ENCODE results near the gene DQX1. TPM values are rescaled to one million over a fixed set of nuclear protein-coding genes. Genes with fewer than 3 reads are reported as not detected.
A peak's percentile ranks its signal among the peaks of the same experiment; 100 is the strongest.

The DQX1 gene
- total and polyA plus RNA-seq, 9 of the 15 experiments (the other 6 are each of a cell fraction or from before 2014, with no cell fraction given) = 0.04 to 0.38 (median 0.18) TPM; not detected in 1

DNA sequence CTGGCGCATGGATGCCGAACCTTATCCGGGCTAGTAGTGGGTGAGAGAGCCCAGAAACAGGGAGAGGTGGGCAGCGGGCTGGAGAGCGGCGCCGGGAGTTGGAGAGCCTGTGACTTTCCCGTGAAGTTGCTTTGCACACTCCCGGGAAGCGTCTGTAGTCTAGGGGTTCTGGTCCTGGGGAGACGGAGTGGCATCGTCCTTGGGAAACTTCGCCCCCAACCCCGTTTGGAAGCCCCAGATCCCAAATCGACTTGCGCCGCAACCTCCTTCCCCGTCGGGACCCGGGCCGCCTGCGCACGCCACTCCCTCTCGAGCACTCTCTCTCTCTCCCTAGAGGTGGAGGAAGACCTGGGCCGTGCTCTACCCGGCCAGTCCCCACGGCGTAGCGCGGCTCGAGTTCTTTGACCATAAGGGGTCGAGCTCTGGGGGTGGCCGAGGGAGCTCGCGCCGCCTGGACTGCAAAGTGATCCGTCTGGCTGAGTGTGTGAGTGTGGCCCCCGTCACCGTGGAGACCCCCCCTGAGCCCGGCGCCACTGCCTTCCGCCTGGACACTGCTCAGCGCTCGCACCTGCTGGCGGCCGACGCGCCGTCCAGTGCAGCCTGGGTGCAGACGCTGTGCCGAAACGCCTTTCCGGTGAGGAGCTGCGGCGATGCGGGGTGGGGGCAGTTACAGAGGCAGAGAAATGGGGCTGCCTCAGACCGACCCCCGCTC is 28.9 kb upstream of the DQX1 start (continued):
- TF ChIP-seq, protein P1, sequence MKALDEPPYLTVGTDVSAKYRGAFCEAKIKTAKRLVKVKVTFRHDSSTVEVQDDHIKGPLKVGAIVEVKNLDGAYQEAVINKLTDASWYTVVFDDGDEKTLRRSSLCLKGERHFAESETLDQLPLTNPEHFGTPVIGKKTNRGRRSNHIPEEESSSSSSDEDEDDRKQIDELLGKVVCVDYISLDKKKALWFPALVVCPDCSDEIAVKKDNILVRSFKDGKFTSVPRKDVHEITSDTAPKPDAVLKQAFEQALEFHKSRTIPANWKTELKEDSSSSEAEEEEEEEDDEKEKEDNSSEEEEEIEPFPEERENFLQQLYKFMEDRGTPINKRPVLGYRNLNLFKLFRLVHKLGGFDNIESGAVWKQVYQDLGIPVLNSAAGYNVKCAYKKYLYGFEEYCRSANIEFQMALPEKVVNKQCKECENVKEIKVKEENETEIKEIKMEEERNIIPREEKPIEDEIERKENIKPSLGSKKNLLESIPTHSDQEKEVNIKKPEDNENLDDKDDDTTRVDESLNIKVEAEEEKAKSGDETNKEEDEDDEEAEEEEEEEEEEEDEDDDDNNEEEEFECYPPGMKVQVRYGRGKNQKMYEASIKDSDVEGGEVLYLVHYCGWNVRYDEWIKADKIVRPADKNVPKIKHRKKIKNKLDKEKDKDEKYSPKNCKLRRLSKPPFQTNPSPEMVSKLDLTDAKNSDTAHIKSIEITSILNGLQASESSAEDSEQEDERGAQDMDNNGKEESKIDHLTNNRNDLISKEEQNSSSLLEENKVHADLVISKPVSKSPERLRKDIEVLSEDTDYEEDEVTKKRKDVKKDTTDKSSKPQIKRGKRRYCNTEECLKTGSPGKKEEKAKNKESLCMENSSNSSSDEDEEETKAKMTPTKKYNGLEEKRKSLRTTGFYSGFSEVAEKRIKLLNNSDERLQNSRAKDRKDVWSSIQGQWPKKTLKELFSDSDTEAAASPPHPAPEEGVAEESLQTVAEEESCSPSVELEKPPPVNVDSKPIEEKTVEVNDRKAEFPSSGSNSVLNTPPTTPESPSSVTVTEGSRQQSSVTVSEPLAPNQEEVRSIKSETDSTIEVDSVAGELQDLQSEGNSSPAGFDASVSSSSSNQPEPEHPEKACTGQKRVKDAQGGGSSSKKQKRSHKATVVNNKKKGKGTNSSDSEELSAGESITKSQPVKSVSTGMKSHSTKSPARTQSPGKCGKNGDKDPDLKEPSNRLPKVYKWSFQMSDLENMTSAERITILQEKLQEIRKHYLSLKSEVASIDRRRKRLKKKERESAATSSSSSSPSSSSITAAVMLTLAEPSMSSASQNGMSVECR (CRISPR knock-in tag; IDR thresholded peaks at IDR 0.05) = peak; percentile 64
- TF ChIP-seq, protein P2, sequence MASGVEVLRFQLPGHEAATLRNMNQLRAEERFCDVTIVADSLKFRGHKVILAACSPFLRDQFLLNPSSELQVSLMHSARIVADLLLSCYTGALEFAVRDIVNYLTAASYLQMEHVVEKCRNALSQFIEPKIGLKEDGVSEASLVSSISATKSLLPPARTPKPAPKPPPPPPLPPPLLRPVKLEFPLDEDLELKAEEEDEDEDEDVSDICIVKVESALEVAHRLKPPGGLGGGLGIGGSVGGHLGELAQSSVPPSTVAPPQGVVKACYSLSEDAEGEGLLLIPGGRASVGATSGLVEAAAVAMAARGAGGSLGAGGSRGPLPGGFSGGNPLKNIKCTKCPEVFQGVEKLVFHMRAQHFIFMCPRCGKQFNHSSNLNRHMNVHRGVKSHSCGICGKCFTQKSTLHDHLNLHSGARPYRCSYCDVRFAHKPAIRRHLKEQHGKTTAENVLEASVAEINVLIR (CRISPR knock-in tag; IDR thresholded peaks at IDR 0.05) = no peak
- TF ChIP-seq NFIC (IDR thresholded peaks at IDR 0.05) (peak; percentile 15; the same call in 1 of the 2 replicates), ARID1B (IDR thresholded peaks at IDR 0.05) (0 out of 2 replicates have a peak, but pooled peaks have one; percentile 8)

Data from K562 (cell line).